B cell (primary cell): ENCODE data around the gene TCP10L. TPM values are rescaled to one million over a fixed set of nuclear protein-coding genes. Genes with fewer than 3 reads are reported as not detected.
A peak's percentile ranks its signal among the peaks of the same experiment; 100 is the strongest.

ENCODE experiments used
- ATAC-seq: fragments of 200-7000 bp; cut with Tn5 transposase; one replicate; pipeline ENCODE4 v1.10.0; 2021; ENCODE audit warnings: low read depth, mild to moderate bottlenecking, moderate number of reproducible peaks, moderate library complexity
- CTCF ChIA-PET: fragments of 350-600 bp; sonication (Branson Sonifier 250); formaldehyde crosslinking; loops from one replicate; lab custom pipeline; 2021; ENCODE audit warnings: antibody characterized with exemption, inconsistent platforms; lab: Charles Lee
- POLR2A ChIA-PET: fragments of 350-600 bp; sonication (Branson Sonifier 250); formaldehyde crosslinking; loops from one replicate; lab custom pipeline; 2021; ENCODE audit warnings: antibody characterized with exemption; lab: Charles Lee
- DNase-seq: peaks from one replicate; pipeline ENCODE4 v3.0.0; 2013
- H2AFZ ChIP-seq: 2 replicates; pipeline ENCODE4 v1.6.1; 2012; ENCODE audit warnings: mild to moderate bottlenecking, low read depth, low read length; ENCODE audit not compliant: insufficient read depth, poor library complexity, severe bottlenecking
- H3K27ac ChIP-seq, 2 donors: 1 replicate in 1 of 2; 2 replicates in 1 of 2; pipeline ENCODE4 v1.5.1; 2012 to 2013; ENCODE audit warnings: low read length in 2 of 2, mild to moderate bottlenecking in 2 of 2, moderate library complexity in 1 of 2
- H3K27me3 ChIP-seq, 4 experiments: fragments of 200-600 bp in 1 of 4; sonication (generic) in 1 of 4; replicated peaks in 1 of 4; 1 replicate in 2 of 4; 2 replicates in 2 of 4; pipeline versions ENCODE4 v1.6.1 to v1.7.0; 2013 to 2016; ENCODE audit warnings: low read length in 3 of 4, mild to moderate bottlenecking in 2 of 4, mixed read lengths in 1 of 4, moderate library complexity in 1 of 4; ENCODE audit not compliant: insufficient read depth in 4 of 4, control insufficient read depth in 3 of 4; ENCODE audit errors: control extremely low read depth in 1 of 4
- H3K36me3 ChIP-seq, 2 experiments: replicated peaks in 1 of 2; 1 replicate in 1 of 2; 2 replicates in 1 of 2; pipeline versions ENCODE4 v1.6.1 to v1.7.1; 2013; ENCODE audit warnings: low read length in 1 of 2; ENCODE audit not compliant: insufficient read depth in 2 of 2, control insufficient read depth in 1 of 2; ENCODE audit errors: control extremely low read depth in 1 of 2, extremely low read depth in 1 of 2
- H3K4me1 ChIP-seq, 2 donors: fragments of 200-600 bp in 1 of 2; sonication (generic) in 1 of 2; 1 replicate in 1 of 2; 2 replicates in 1 of 2; pipeline versions ENCODE4 v1.5.1 to v1.6.1; 2013 to 2017; ENCODE audit warnings: low read length in 2 of 2; ENCODE audit not compliant: control insufficient read depth in 2 of 2, insufficient read depth in 2 of 2
- H3K4me2 ChIP-seq: replicated peaks from 2 replicates; pipeline ENCODE3; 2012; ENCODE audit warnings: mild to moderate bottlenecking, low read depth, low read length; ENCODE audit not compliant: poor library complexity, severe bottlenecking
- H3K4me3 ChIP-seq, 5 experiments: fragments of 200-600 bp in 1 of 5; sonication (generic) in 1 of 5; 1 replicate in 3 of 5; 2 replicates in 2 of 5; pipeline versions ENCODE4 v1.5.1 to v1.7.0; 2011 to 2016; ENCODE audit warnings: low read length in 4 of 5, mild to moderate bottlenecking in 4 of 5, low read depth in 2 of 5, control low read depth in 1 of 5, moderate library complexity in 1 of 5; ENCODE audit not compliant: insufficient read depth in 1 of 5; ENCODE audit errors: control extremely low read depth in 1 of 5, extremely low read depth in 1 of 5
- H3K79me2 ChIP-seq: fragments of 200-600 bp; sonication (generic); one replicate; pipeline ENCODE4 v1.6.0; 2016; ENCODE audit warnings: low read length; ENCODE audit not compliant: control insufficient read depth, insufficient read depth
- H3K9ac ChIP-seq: fragments of 200-600 bp; sonication (generic); 2 replicates; pipeline ENCODE4 v1.6.1; 2017; ENCODE audit warnings: mild to moderate bottlenecking, low read length, moderate library complexity
- H3K9me3 ChIP-seq, 3 donors: one replicate each; pipeline versions ENCODE4 v1.6.1 to v1.7.1; 2013; ENCODE audit warnings: low read length in 2 of 3; ENCODE audit not compliant: control insufficient read depth in 2 of 3, insufficient read depth in 1 of 3; ENCODE audit errors: control extremely low read depth in 1 of 3
- H4K20me1 ChIP-seq: 2 replicates; pipeline ENCODE4 v1.6.0; 2012; ENCODE audit warnings: mild to moderate bottlenecking, low read length; ENCODE audit not compliant: insufficient read depth, control insufficient read depth, poor library complexity, severe bottlenecking
- H3K27ac Mint-ChIP-seq: one replicate; pipeline ENCODE4 v1.8.0; 2021; ENCODE audit warnings: mixed read lengths
- H3K27me3 Mint-ChIP-seq: one replicate; pipeline ENCODE4 v1.8.0; 2021; ENCODE audit warnings: mixed read lengths
- H3K4me1 Mint-ChIP-seq: one replicate; pipeline ENCODE4 v1.8.0; 2021; ENCODE audit warnings: mixed read lengths
- H3K4me3 Mint-ChIP-seq: one replicate; pipeline ENCODE4 v1.8.0; 2021; ENCODE audit warnings: mixed read lengths
- H3K9me3 Mint-ChIP-seq: one replicate; pipeline ENCODE4 v1.8.0; 2022; ENCODE audit warnings: mixed read lengths; ENCODE audit not compliant: insufficient read depth
- EZH2 ChIP-seq: IDR thresholded peaks from 2 replicates; pipeline ENCODE4 v1.6.1; 2012; ENCODE audit warnings: borderline replicate concordance, low read depth, mild to moderate bottlenecking, moderate library complexity, low read length; ENCODE audit not compliant: insufficient read depth, poor library complexity, severe bottlenecking
- WGBS: methylation state at CpG from one replicate; pipeline ENCODE4 v1.1.5; 2013; ENCODE audit warnings: missing lambda C conversion rate; ENCODE audit not compliant: insufficient coverage; 5-methylcytosine and 5-hydroxymethylcytosine counted together
- intact Hi-C: fragments of 100-400 bp; cut with micrococcal nuclease; formaldehyde crosslinking; loops from one replicate; pipeline ENCODE4 v1.10.0; 2022
- polyA plus RNA-seq: library from polyadenylated mRNA; depleted of rRNA; stranded (reverse); fragments of >200 nt; gene quantifications from 2 replicates; pipeline ENCODE4 v1.2.3, GENCODE V29; 2012
- total RNA-seq, 2 donors: library from RNA; stranded (reverse); fragments of 120-200 nt in 1 of 2; gene quantifications; 1 replicate in 1 of 2; 2 replicates in 1 of 2; pipeline versions ENCODE4 v1.2.3 to v1.2.4, GENCODE V29; 2013 to 2022
- TF ChIP-seq, protein P1 (sequence below): fragments of 200-600 bp; IDR thresholded peaks from one replicate; pipeline ENCODE4 v1.8.0; 2022; ENCODE audit warnings: antibody characterized with exemption, mild to moderate bottlenecking

TCP10L gene
- total and polyA plus RNA-seq, 2 donors (not counting 1 experiment from before 2014, with no cell fraction given) = 0.39 TPM

DNA sequence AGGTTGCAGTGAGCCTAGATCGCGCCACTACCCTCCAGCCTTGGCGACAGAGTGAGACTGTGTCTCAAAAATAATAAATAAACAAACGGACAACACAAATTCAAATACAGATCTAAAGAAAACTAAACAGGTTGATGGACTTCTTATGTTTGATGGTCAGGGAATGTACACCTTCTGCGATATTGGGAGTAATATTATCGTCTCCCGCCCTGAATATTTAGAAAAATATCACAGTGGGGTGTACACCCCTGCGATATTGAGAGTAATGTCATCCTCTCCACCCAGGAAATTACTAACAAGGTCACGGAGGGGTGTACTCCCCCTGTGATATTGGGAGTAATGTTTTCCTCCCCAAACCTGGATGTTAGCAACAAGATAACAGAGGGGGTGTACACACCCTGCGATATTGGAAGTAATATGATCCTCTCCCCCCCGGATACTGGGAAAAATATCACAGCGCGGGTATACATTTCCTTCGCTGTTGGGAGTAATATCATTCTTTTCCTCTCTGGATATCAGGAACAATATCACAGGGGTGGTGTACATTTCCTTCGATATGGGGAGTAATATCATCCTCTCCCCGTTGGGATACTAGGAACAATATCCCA is 28.2 kb upstream of the TCP10L start:
- peak overlapping the region; percentile 99 for H3K4me2 ChIP-seq
- intact Hi-C loops = loop anchor here (2.0 to 10.0 kb wide), 7 partner anchors 336 to 1027 kb away; partner anchors contain the start of genes CRYZL1, GART, IFNAR1 and MIS18A
- H3K4me1 Mint-ChIP-seq = peaks cover 7% of the 10 kb centered on the region
- ChIA-PET CTCF (interaction anchor here (0.5 to 3.0 kb wide), 2 partner anchors 13 to 23 kb away, joined by 3 to 21 read pairs; no protein-coding TSS in a partner anchor), POLR2A (interaction anchor here (0.7 to 1.6 kb wide), 4 partner anchors 115 to 220 kb away, joined by 3 to 5 read pairs (median 4); partner anchors contain the start of gene SYNJ1)
- H3K9me3 Mint-ChIP-seq = no peaks in the 10 kb centered on the region
- peak overlapping the region; percentile 95 for H2AFZ ChIP-seq
- no peak for TF ChIP-seq EZH2
- TF ChIP-seq, protein P1, sequence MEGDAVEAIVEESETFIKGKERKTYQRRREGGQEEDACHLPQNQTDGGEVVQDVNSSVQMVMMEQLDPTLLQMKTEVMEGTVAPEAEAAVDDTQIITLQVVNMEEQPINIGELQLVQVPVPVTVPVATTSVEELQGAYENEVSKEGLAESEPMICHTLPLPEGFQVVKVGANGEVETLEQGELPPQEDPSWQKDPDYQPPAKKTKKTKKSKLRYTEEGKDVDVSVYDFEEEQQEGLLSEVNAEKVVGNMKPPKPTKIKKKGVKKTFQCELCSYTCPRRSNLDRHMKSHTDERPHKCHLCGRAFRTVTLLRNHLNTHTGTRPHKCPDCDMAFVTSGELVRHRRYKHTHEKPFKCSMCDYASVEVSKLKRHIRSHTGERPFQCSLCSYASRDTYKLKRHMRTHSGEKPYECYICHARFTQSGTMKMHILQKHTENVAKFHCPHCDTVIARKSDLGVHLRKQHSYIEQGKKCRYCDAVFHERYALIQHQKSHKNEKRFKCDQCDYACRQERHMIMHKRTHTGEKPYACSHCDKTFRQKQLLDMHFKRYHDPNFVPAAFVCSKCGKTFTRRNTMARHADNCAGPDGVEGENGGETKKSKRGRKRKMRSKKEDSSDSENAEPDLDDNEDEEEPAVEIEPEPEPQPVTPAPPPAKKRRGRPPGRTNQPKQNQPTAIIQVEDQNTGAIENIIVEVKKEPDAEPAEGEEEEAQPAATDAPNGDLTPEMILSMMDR = no peak
- peak overlapping the region; percentile 98 for H3K4me3 Mint-ChIP-seq
- peaks cover 18% of the 10 kb centered on the region for H3K79me2 ChIP-seq
- H3K4me1 ChIP-seq = peaks cover 3 to 21% of the 10 kb centered on the region in 2 donors
- peaks cover 8% of the 10 kb centered on the region for H3K27me3 Mint-ChIP-seq
- peak overlapping the region; percentile 94 for H3K9ac ChIP-seq
- peak overlapping the region; percentile 32 for H3K27ac Mint-ChIP-seq
- no peak for DNase-seq
- peak overlapping the region in 1 of 2 donors; percentile 92 for H3K27ac ChIP-seq
- no peaks in the 10 kb centered on the region for H4K20me1 ChIP-seq
- no CpG with 5 or more reads among the region's 16 CpGs for WGBS
- H3K4me3 ChIP-seq = peak overlapping the region in 4 of 5 experiments; percentile 85 to 95 (median 89)
- H3K27me3 ChIP-seq = no peaks in the 10 kb centered on the region
- peaks cover 2 to 4% of the 10 kb centered on the region in 2 experiments for H3K36me3 ChIP-seq
- no peak for ATAC-seq
- peaks cover 0 to 5% (median 0%) of the 10 kb centered on the region in 3 donors for H3K9me3 ChIP-seq

GRCh38 chr21:32612999-32613337 is 27.6 kb upstream of the TCP10L start:
- Mint-ChIP-seq H3K27ac (peak overlapping the region; percentile 97), H3K27me3 (peaks cover 5% of the 10 kb centered on the region), H3K9me3 (no peaks in the 10 kb centered on the region), H3K4me1 (peaks cover 7% of the 10 kb centered on the region), H3K4me3 (peak overlapping the region; percentile 98)
- H2AFZ ChIP-seq = peak overlapping the region; percentile 95
- intact Hi-C loops = loop anchor here (1.0 to 10.0 kb wide), 11 partner anchors 99 to 1028 kb away; partner anchors contain the start of genes CRYZL1, GART, IFNAR1 and MIS18A
- H3K4me1 ChIP-seq = peaks cover 3 to 21% of the 10 kb centered on the region in 2 donors
- peak overlapping the region; percentile 94 for H3K9ac ChIP-seq
- 0% methylated on average over 1 of the region's 15 CpGs for WGBS
- peak overlapping the region; percentile 78 to 92 for H3K27ac ChIP-seq
- no peak for DNase-seq
- peaks cover 18% of the 10 kb centered on the region for H3K79me2 ChIP-seq
- no peaks in the 10 kb centered on the region for H3K27me3 ChIP-seq
- H4K20me1 ChIP-seq = no peaks in the 10 kb centered on the region
- CTCF ChIA-PET = interaction anchor here (1.2 to 3.0 kb wide), 2 partner anchors 13 to 159 kb away, joined by 4 to 21 read pairs; partner anchors contain the start of gene PAXBP1
- peak overlapping the region; percentile 85 to 95 (median 88) for H3K4me3 ChIP-seq
- ATAC-seq = no peak
- TF ChIP-seq, protein P1 = no peak
- TF ChIP-seq EZH2 = no peak
- H3K36me3 ChIP-seq = peaks cover 2 to 6% of the 10 kb centered on the region in 2 experiments
- peak overlapping the region; percentile 99 for H3K4me2 ChIP-seq
- H3K9me3 ChIP-seq = peaks cover 0 to 5% (median 0%) of the 10 kb centered on the region in 3 donors
- POLR2A ChIA-PET = interaction anchor here (0.7 to 1.6 kb wide), 4 partner anchors 115 to 220 kb away, joined by 3 to 5 read pairs (median 4); partner anchors contain the start of gene SYNJ1
